Measurements from ENCODE around the gene SRGAP2C. TPM values are rescaled to one million over a fixed set of nuclear protein-coding genes. Genes with fewer than 3 reads are reported as not detected.
"Not testable (repeated sequence)": the region's sequence is repeated elsewhere in the genome, so short reads cannot be mapped to it uniquely, and the experiment has no call there.

Gene SRGAP2C
- total RNA-seq, 3 donors from 2014 or later (not counting 1 experiment from before 2014, with no cell fraction given), result 12.0 to 24.0 (median 17.5) TPM

GRCh38 chr1:121208375-121208774 is 23.6 kb downstream of the SRGAP2C start:
- H3K4me3 ChIP-seq (ENCODE audit: low read length); H3K27me3 ChIP-seq (ENCODE audit: control insufficient read depth, insufficient read depth, low read length); H3K36me3 Mint-ChIP-seq; H3K9me3 ChIP-seq (ENCODE audit: control insufficient read depth, insufficient read depth, low read length); DNase-seq; ATAC-seq; H3K4me1 ChIP-seq (ENCODE audit: control insufficient read depth, insufficient read depth, low read length); H3K4me1 Mint-ChIP-seq; H3K9me3 Mint-ChIP-seq; H3K27ac Mint-ChIP-seq; intact Hi-C loops (cut with micrococcal nuclease); H3K36me3 ChIP-seq (ENCODE audit: control insufficient read depth, insufficient read depth, low read length); H3K27ac ChIP-seq (ENCODE audit: low read length); H3K4me3 Mint-ChIP-seq; H3K27me3 Mint-ChIP-seq (ENCODE audit: low read depth in 2 of 2): not testable (repeated sequence)
- WGBS (ENCODE audit: insufficient coverage), result 97% methylated on average over 3 of the region's 6 CpGs

DNA sequence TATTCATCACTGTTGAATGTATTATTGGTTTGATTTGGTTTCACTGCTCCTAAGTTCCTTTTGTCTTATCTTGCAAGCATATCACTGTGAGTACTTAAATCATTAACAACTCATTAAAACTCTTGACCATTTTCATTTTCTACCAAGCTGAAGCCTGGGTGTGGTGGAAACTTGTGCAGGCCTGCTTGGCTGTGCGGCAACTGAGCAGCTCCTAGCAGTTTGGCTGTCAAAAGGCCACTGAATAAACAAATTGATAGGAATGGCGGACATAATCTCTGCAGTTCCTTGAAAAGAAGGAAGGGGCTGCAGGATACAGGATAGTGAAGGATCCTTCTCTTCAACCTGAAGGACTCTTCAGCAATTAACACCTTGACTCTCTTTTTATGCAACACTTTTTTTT is 26.0 kb downstream of the SRGAP2C start:
- H3K27me3 Mint-ChIP-seq (ENCODE audit: low read depth in 2 of 2); H3K4me1 ChIP-seq (ENCODE audit: control insufficient read depth, insufficient read depth, low read length); H3K36me3 Mint-ChIP-seq; intact Hi-C loops (cut with micrococcal nuclease); ATAC-seq; H3K9me3 ChIP-seq (ENCODE audit: control insufficient read depth, insufficient read depth, low read length); H3K4me3 Mint-ChIP-seq; H3K27me3 ChIP-seq (ENCODE audit: control insufficient read depth, insufficient read depth, low read length); H3K27ac Mint-ChIP-seq; H3K27ac ChIP-seq (ENCODE audit: low read length); DNase-seq; H3K36me3 ChIP-seq (ENCODE audit: control insufficient read depth, insufficient read depth, low read length); H3K4me1 Mint-ChIP-seq; H3K9me3 Mint-ChIP-seq; H3K4me3 ChIP-seq (ENCODE audit: low read length): not testable (repeated sequence)
- 100% methylated on average over 1 of the region's 2 CpGs for WGBS (ENCODE audit: insufficient coverage)

GRCh38 chr1:121213491-121213890 is 28.7 kb downstream of the SRGAP2C start:
- H3K27me3 Mint-ChIP-seq (ENCODE audit: low read depth in 2 of 2); H3K4me1 Mint-ChIP-seq; intact Hi-C loops (cut with micrococcal nuclease); H3K4me3 Mint-ChIP-seq; H3K9me3 ChIP-seq (ENCODE audit: control insufficient read depth, insufficient read depth, low read length); H3K36me3 ChIP-seq (ENCODE audit: control insufficient read depth, insufficient read depth, low read length); DNase-seq; H3K4me3 ChIP-seq (ENCODE audit: low read length); H3K9me3 Mint-ChIP-seq; H3K36me3 Mint-ChIP-seq; ATAC-seq; H3K27ac ChIP-seq (ENCODE audit: low read length); H3K27me3 ChIP-seq (ENCODE audit: control insufficient read depth, insufficient read depth, low read length); H3K4me1 ChIP-seq (ENCODE audit: control insufficient read depth, insufficient read depth, low read length); H3K27ac Mint-ChIP-seq: not testable (repeated sequence)
- WGBS (ENCODE audit: insufficient coverage), result no CpG with 5 or more reads among the region's 9 CpGs

DNA sequence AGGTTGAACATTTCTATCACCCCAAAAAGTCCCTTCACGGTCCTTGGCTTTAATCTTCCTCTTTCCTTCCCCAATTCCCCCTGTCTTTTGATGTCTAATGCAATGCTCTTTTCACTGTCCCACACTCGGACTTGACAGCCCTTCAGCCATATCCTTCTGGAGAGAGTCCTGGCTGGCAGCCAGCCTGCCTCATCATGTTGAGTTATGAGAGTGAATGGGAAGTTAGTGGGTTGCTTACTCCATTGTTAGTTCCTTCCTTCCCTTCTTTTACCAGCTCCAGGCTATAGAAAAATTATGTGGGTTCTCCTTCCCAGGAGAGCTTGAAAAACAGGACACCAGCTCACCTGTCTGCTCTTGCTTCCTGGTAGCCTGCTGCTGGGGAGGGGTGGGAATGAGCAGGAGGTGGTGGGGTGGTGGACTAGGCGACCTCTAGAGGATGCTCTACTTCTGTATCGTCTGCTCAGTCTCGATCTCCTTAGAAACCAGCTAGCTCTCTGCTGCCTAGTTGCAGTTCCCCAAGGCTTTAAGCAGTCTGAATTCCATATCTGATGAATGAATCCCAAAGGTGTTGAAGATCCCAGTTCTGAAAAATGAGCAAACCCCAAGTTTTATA is 29.9 kb downstream of the SRGAP2C start:
- H3K4me3 ChIP-seq (ENCODE audit: low read length); H3K4me3 Mint-ChIP-seq; H3K36me3 ChIP-seq (ENCODE audit: control insufficient read depth, insufficient read depth, low read length); H3K27me3 ChIP-seq (ENCODE audit: control insufficient read depth, insufficient read depth, low read length); DNase-seq; ATAC-seq; H3K27me3 Mint-ChIP-seq (ENCODE audit: low read depth in 2 of 2); H3K9me3 Mint-ChIP-seq; H3K4me1 ChIP-seq (ENCODE audit: control insufficient read depth, insufficient read depth, low read length); H3K27ac ChIP-seq (ENCODE audit: low read length); H3K4me1 Mint-ChIP-seq; H3K27ac Mint-ChIP-seq; H3K36me3 Mint-ChIP-seq; intact Hi-C loops (cut with micrococcal nuclease); H3K9me3 ChIP-seq (ENCODE audit: control insufficient read depth, insufficient read depth, low read length): not testable (repeated sequence)
- WGBS (ENCODE audit: insufficient coverage), result no CpG with 5 or more reads among the region's 5 CpGs

DNA sequence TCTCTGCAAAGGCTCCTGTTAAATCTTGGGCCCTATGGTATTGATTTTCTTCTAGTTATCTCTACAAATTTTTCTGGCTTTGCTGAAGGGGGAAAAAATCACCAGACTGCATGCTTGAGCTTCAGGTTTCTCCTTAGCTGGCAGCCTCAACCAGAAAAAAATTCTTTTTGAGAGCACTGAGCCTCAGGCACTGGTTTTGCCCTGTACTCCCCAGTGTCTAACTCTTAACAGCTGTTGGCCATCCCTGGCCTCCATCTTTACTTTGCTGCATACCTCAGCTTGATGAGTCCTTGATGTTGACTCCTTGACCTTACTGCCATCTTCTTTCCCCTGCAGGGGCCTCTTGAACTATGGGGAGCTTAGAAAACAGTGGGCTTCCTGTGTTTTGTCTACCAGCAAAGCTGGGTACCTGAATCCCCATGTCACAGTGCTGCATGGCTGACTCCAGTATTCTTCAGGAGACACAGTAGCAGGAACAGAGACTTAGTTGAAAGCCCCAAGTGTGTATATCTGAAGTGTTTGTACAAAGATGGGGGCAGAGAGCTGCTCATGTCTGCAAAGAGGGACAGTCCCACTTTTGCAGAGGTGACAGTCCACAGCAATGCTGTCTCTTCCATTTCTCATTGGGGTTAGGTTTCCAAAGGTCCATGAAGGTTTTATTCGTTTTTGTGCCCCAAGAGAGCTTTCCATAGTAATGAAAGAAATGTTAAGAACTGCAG is 31.1 kb downstream of the SRGAP2C start:
- H3K27ac Mint-ChIP-seq; ATAC-seq; H3K27me3 ChIP-seq (ENCODE audit: control insufficient read depth, insufficient read depth, low read length); H3K4me3 ChIP-seq (ENCODE audit: low read length); H3K9me3 ChIP-seq (ENCODE audit: control insufficient read depth, insufficient read depth, low read length); H3K36me3 ChIP-seq (ENCODE audit: control insufficient read depth, insufficient read depth, low read length); DNase-seq; H3K27ac ChIP-seq (ENCODE audit: low read length); H3K4me3 Mint-ChIP-seq; H3K36me3 Mint-ChIP-seq; H3K27me3 Mint-ChIP-seq (ENCODE audit: low read depth in 2 of 2); H3K9me3 Mint-ChIP-seq; H3K4me1 Mint-ChIP-seq; H3K4me1 ChIP-seq (ENCODE audit: control insufficient read depth, insufficient read depth, low read length); intact Hi-C loops (cut with micrococcal nuclease): not testable (repeated sequence)
- WGBS (ENCODE audit: insufficient coverage), result no CpG with 5 or more reads among the region's 1 CpG

- no CpG with 5 or more reads among the region's 1 CpG for WGBS (ENCODE audit: insufficient coverage)
- H3K27ac Mint-ChIP-seq; H3K9me3 Mint-ChIP-seq; H3K27me3 Mint-ChIP-seq (ENCODE audit: low read depth in 2 of 2); H3K4me1 ChIP-seq (ENCODE audit: control insufficient read depth, insufficient read depth, low read length); H3K9me3 ChIP-seq (ENCODE audit: control insufficient read depth, insufficient read depth, low read length); H3K36me3 Mint-ChIP-seq; H3K27ac ChIP-seq (ENCODE audit: low read length); ATAC-seq; H3K27me3 ChIP-seq (ENCODE audit: control insufficient read depth, insufficient read depth, low read length); intact Hi-C loops (cut with micrococcal nuclease); H3K36me3 ChIP-seq (ENCODE audit: control insufficient read depth, insufficient read depth, low read length); H3K4me3 Mint-ChIP-seq; H3K4me1 Mint-ChIP-seq; DNase-seq; H3K4me3 ChIP-seq (ENCODE audit: low read length): not testable (repeated sequence)
Observed at GRCh38 chr1:121216676-121217075, 31.9 kb downstream of the SRGAP2C start.

GRCh38 chr1:121221770-121222169 is 37.0 kb downstream of the SRGAP2C start:
- H3K27me3 Mint-ChIP-seq (ENCODE audit: low read depth in 2 of 2); H3K4me1 Mint-ChIP-seq; H3K9me3 Mint-ChIP-seq; H3K36me3 Mint-ChIP-seq; H3K4me3 ChIP-seq (ENCODE audit: low read length); H3K4me3 Mint-ChIP-seq; H3K4me1 ChIP-seq (ENCODE audit: control insufficient read depth, insufficient read depth, low read length); H3K9me3 ChIP-seq (ENCODE audit: control insufficient read depth, insufficient read depth, low read length); H3K27me3 ChIP-seq (ENCODE audit: control insufficient read depth, insufficient read depth, low read length); H3K27ac Mint-ChIP-seq; H3K36me3 ChIP-seq (ENCODE audit: control insufficient read depth, insufficient read depth, low read length); DNase-seq; intact Hi-C loops (cut with micrococcal nuclease); H3K27ac ChIP-seq (ENCODE audit: low read length): not testable (repeated sequence)
- WGBS (ENCODE audit: insufficient coverage), result 60% methylated on average over 1 of the region's 1 CpG
- ATAC-seq, result peak; percentile 45 to 55 (median 54)

DNA sequence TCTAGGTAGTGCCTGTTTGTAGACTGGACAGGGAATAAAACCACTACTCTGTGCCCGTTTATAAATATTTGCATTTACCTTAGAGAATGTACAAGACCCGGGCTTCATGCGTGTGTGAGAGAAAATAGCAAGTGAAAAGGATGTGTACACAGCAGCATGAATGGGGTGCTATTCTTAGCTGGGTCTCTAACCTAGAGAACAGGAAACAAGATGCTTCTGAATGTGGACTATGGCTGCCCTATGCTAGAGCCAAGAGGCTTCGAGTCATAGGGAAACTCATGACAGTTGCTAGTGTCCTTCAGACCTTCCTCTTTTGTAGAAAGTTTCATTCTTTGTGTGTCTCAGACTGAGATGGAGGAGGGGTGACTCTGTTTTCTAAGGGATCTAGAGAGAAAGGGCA is 39.9 kb downstream of the SRGAP2C start:
- H3K36me3 ChIP-seq (ENCODE audit: control insufficient read depth, insufficient read depth, low read length); H3K27me3 Mint-ChIP-seq (ENCODE audit: low read depth in 2 of 2); DNase-seq; intact Hi-C loops (cut with micrococcal nuclease); H3K4me1 ChIP-seq (ENCODE audit: control insufficient read depth, insufficient read depth, low read length); H3K9me3 ChIP-seq (ENCODE audit: control insufficient read depth, insufficient read depth, low read length); H3K4me3 Mint-ChIP-seq; H3K4me3 ChIP-seq (ENCODE audit: low read length); H3K27me3 ChIP-seq (ENCODE audit: control insufficient read depth, insufficient read depth, low read length); H3K9me3 Mint-ChIP-seq; H3K27ac ChIP-seq (ENCODE audit: low read length); H3K27ac Mint-ChIP-seq; H3K36me3 Mint-ChIP-seq; H3K4me1 Mint-ChIP-seq: not testable (repeated sequence)
- WGBS (ENCODE audit: insufficient coverage), result no CpG with 5 or more reads among the region's 4 CpGs
- peak; percentile 34 to 61 (median 55) for ATAC-seq
